NCI-H345 treated with DMSO at 0.1 percent for 48 hours (cell line): Measurements from ENCODE around the gene PHLPP1.
A peak's percentile ranks its signal among the peaks of the same experiment; 100 is the strongest.

ENCODE experiments used
- DNase-seq: peaks from one replicate; lab custom pipeline; 2025; ENCODE audit not compliant: unreplicated experiment; lab: John Stamatoyannopoulos, UW

PHLPP1 gene

GRCh38 chr18:62999392-62999791 is 284.1 kb downstream of the PHLPP1 start:
- no peak for DNase-seq

- DNase-seq = no peak
Observed at GRCh38 chr18:62999921-63000320, 284.6 kb downstream of the PHLPP1 start.

GRCh38 chr18:63000839-63001238 is 285.5 kb downstream of the PHLPP1 start:
- no peak for DNase-seq

GRCh38 chr18:63001861-63002260 is 286.5 kb downstream of the PHLPP1 start:
- DNase-seq = no peak

GRCh38 chr18:63002305-63002704 is 287.0 kb downstream of the PHLPP1 start:
- DNase-seq = no peak

- DNase-seq = no peak
Observed at GRCh38 chr18:63002803-63003445, 287.6 kb downstream of the PHLPP1 start.

GRCh38 chr18:63003899-63004298 is 288.6 kb downstream of the PHLPP1 start:
- DNase-seq = no peak

GRCh38 chr18:63004466-63005089 is 289.2 kb downstream of the PHLPP1 start:
- DNase-seq = no peak

GRCh38 chr18:63005306-63005705 is 290.0 kb downstream of the PHLPP1 start:
- no peak for DNase-seq

- no peak for DNase-seq
Observed at GRCh38 chr18:63007231-63007630, 291.9 kb downstream of the PHLPP1 start.

GRCh38 chr18:63016270-63016669 is 300.9 kb downstream of the PHLPP1 start:
- DNase-seq = peak; percentile 43

- DNase-seq = no peak
Observed at GRCh38 chr18:63017076-63017475, 301.7 kb downstream of the PHLPP1 start.

- no peak for DNase-seq
Observed at GRCh38 chr18:63017977-63018376, 302.6 kb downstream of the PHLPP1 start.

GRCh38 chr18:63022429-63023022 is 307.2 kb downstream of the PHLPP1 start:
- DNase-seq = no peak

GRCh38 chr18:63025251-63026090 is 310.1 kb downstream of the PHLPP1 start:
- no peak for DNase-seq

GRCh38 chr18:63028380-63028779 is 313.0 kb downstream of the PHLPP1 start:
- no peak for DNase-seq
